AG04449 (cell line): ENCODE results near the gene GNAL.

ENCODE experiments used
- CTCF ChIA-PET: fragments of 350-600 bp; formaldehyde crosslinking; extraction: SDS; loops from one replicate; lab custom pipeline; 2021; ENCODE audit warnings: antibody characterized with exemption; lab: Yijun Ruan, JAX
- POLR2A ChIA-PET: fragments of 400-600, 350-600 bp; formaldehyde crosslinking; extraction: SDS; loops from one replicate; lab custom pipeline; 2020; ENCODE audit warnings: antibody characterized with exemption, inconsistent platforms; lab: Yijun Ruan, JAX
- DNase-seq: peaks from one replicate; pipeline ENCODE4 v3.0.0-alpha.2; 2010; ENCODE audit warnings: low read depth, low spot score
- H3K4me3 ChIP-seq: 2 replicates; pipeline ENCODE4 v1.5.1; 2011; ENCODE audit warnings: low read depth, mild to moderate bottlenecking, control low read depth, low read length
- CTCF ChIP-seq: IDR thresholded peaks from one replicate; pipeline ENCODE4 v1.5.1; 2011; ENCODE audit warnings: mild to moderate bottlenecking, moderate library complexity, low read length, control low read depth, inconsistent platforms; ENCODE audit not compliant: insufficient read depth; ENCODE audit errors: missing control alignments

The GNAL gene

GRCh38 chr18:11818486-11819203 is 129.6 kb downstream of the GNAL start:
- H3K4me3 ChIP-seq, result no peak overlapping the region
- ChIA-PET CTCF (no interaction called here), POLR2A (no interaction called here)
- no peak for TF ChIP-seq CTCF
- DNase-seq, result no peak

GRCh38 chr18:11819938-11820337 is 130.9 kb downstream of the GNAL start:
- POLR2A ChIA-PET, result no interaction called here
- H3K4me3 ChIP-seq, result no peak overlapping the region
- no peak for DNase-seq
- CTCF ChIA-PET, result no interaction called here
- no peak for TF ChIP-seq CTCF

GRCh38 chr18:11820697-11821096 is 131.6 kb downstream of the GNAL start:
- ChIA-PET CTCF (no interaction called here), POLR2A (no interaction called here)
- H3K4me3 ChIP-seq, result no peak overlapping the region
- no peak for TF ChIP-seq CTCF
- no peak for DNase-seq

GRCh38 chr18:11821208-11821607 is 132.1 kb downstream of the GNAL start:
- no peak for DNase-seq
- ChIA-PET CTCF (no interaction called here), POLR2A (no interaction called here)
- no peak for TF ChIP-seq CTCF
- no peak overlapping the region for H3K4me3 ChIP-seq

GRCh38 chr18:11821643-11822237 is 132.7 kb downstream of the GNAL start:
- DNase-seq, result no peak
- CTCF ChIA-PET, result no interaction called here
- POLR2A ChIA-PET, result no interaction called here
- TF ChIP-seq CTCF, result no peak
- H3K4me3 ChIP-seq, result no peak overlapping the region

GRCh38 chr18:11823545-11823944 is 134.5 kb downstream of the GNAL start:
- no peak for TF ChIP-seq CTCF
- ChIA-PET CTCF (no interaction called here), POLR2A (no interaction called here)
- DNase-seq, result no peak
- H3K4me3 ChIP-seq, result no peak overlapping the region
